Right lobe of liver (tissue), 6 donors: Measurements from ENCODE around the gene WHRN. TPM values are rescaled to one million over a fixed set of nuclear protein-coding genes. Genes with fewer than 3 reads are reported as not detected.
A peak's percentile ranks its signal among the peaks of the same experiment; 100 is the strongest.

ENCODE experiments used
- ATAC-seq, 4 donors: fragments of 200-7000 bp; cut with Tn5 transposase; one replicate each; pipeline ENCODE4 v1.9.1; 2020; ENCODE audit warnings: mild to moderate bottlenecking in 4 of 4, moderate library complexity in 4 of 4
- DNase-seq, 3 donors: peaks; one replicate each; pipeline ENCODE4 v3.0.0-alpha.2; 2020
- H3K27ac ChIP-seq, 3 donors: fragments of 200-600 bp; one replicate each; pipeline ENCODE4 v1.8.0; 2022
- H3K27me3 ChIP-seq, 2 donors: fragments of 200-600 bp; one replicate each; pipeline ENCODE4 v1.8.0; 2022
- H3K36me3 ChIP-seq, 4 donors: fragments of 200-600 bp; sonication (generic) in 1 of 4; one replicate each; pipeline versions ENCODE4 v1.5.1 to v1.8.0; 2017 to 2022; ENCODE audit warnings: control low read depth in 1 of 4
- H3K4me1 ChIP-seq, 4 donors: fragments of 200-600 bp; sonication (generic) in 1 of 4; one replicate each; pipeline versions ENCODE4 v1.5.1 to v1.8.0; 2017 to 2022; ENCODE audit warnings: control low read depth in 1 of 4
- H3K4me3 ChIP-seq, 3 donors: fragments of 200-600 bp; one replicate each; pipeline ENCODE4 v1.8.0; 2022
- H3K9me3 ChIP-seq, 4 donors: fragments of 200-600 bp; sonication (generic) in 1 of 4; one replicate each; pipeline versions ENCODE4 v1.5.1 to v1.8.0; 2017 to 2022; ENCODE audit warnings: control low read depth in 1 of 4
- CTCF ChIP-seq, 4 donors: fragments of 200-600 bp in 3 of 4; fragments of 450-650 bp in 1 of 4; IDR thresholded peaks; one replicate each; pipeline versions ENCODE4 v1.5.1 to v1.8.0; 2016 to 2022; ENCODE audit warnings: antibody characterized with exemption in 4 of 4, mild to moderate bottlenecking in 2 of 4
- POLR2A ChIP-seq: fragments of 450-650 bp; IDR thresholded peaks from one replicate; pipeline ENCODE4 v1.6.1; 2017; ENCODE audit warnings: antibody characterized with exemption, mild to moderate bottlenecking
- WGBS: methylation state at CpG from one replicate; pipeline ENCODE4 v1.1.6; 2018; ENCODE audit warnings: low coverage, low lambda C conversion rate; ENCODE audit not compliant: insufficient coverage; ENCODE audit errors: missing lambda C conversion rate; 5-methylcytosine and 5-hydroxymethylcytosine counted together
- intact Hi-C, 2 donors: fragments of 100-400 bp; cut with DNase I; formaldehyde crosslinking; loops; one replicate each; pipeline versions ENCODE4 v1.11.2 to v1.14.1; 2022
- total RNA-seq, 6 experiments: library from RNA; depleted of rRNA in 2 of 6; stranded (reverse); fragments of >200 nt in 2 of 6; fragmentation: NEBNext Ultra II Directional in 3 of 6; extraction: Animal tissue kit (Norgen Biotek cat#: 25700) in 3 of 6; gene quantifications; one replicate each; pipeline versions ENCODE4 v1.1.0 to v1.2.4, GENCODE V29; 2016 to 2023
- donor health status: DM: no; HTN: yes; CAD: no.
- donor health status: DM: no; HTN: no; CAD: no.
- donor health status: DM: no; HTN: no; CAD: no.
- donor health status: DM: no; HTN: yes; CAD: no.
- donor health status: DM: no; HTN: yes; CAD: no.

The WHRN gene
- total RNA-seq, 6 experiments from 2014 or later: 2.1 to 3.7 (median 2.7) TPM

- intact Hi-C loops: no loop called here
- Histone ChIP-seq H3K9me3 (no peaks in the 10 kb centered on the region), H3K36me3 (no peaks in the 10 kb centered on the region), H3K27ac (no peak overlapping the region), H3K4me3 (no peak overlapping the region), H3K27me3 (no peaks in the 10 kb centered on the region), H3K4me1 (no peaks in the 10 kb centered on the region)
- ATAC-seq: peak; percentile 12 to 65 (median 42)
- WGBS: 74% methylated on average over 3 of the region's 4 CpGs
- no peak for TF ChIP-seq POLR2A
- TF ChIP-seq CTCF (IDR thresholded peaks at IDR 0.05): no peak
- DNase-seq: no peak
These were observed 13.3 kb upstream of the WHRN start for GRCh38 chr9:114518599-114519022.

- H3K36me3 ChIP-seq: no peaks in the 10 kb centered on the region
- no peaks in the 10 kb centered on the region for H3K27me3 ChIP-seq
- H3K4me3 ChIP-seq: no peak overlapping the region
- no CpG with 5 or more reads among the region's 1 CpG for WGBS
- no peaks in the 10 kb centered on the region for H3K4me1 ChIP-seq
- no peak for ATAC-seq
- H3K27ac ChIP-seq: no peak overlapping the region
- intact Hi-C loops: no loop called here
- no peak for DNase-seq
- H3K9me3 ChIP-seq: no peaks in the 10 kb centered on the region
- no peak for TF ChIP-seq POLR2A
- no peak for TF ChIP-seq CTCF (IDR thresholded peaks at IDR 0.05)
These were observed 12.8 kb upstream of the WHRN start for GRCh38 chr9:114518120-114518519.

- ATAC-seq (no peak), DNase-seq (no peak)
- Histone ChIP-seq H3K27ac (no peak overlapping the region), H3K36me3 (no peaks in the 10 kb centered on the region), H3K4me3 (no peak overlapping the region), H3K27me3 (no peaks in the 10 kb centered on the region), H3K9me3 (no peaks in the 10 kb centered on the region), H3K4me1 (no peaks in the 10 kb centered on the region)
- 53% methylated on average over 6 of the region's 7 CpGs for WGBS
- intact Hi-C loops: no loop called here
- TF ChIP-seq CTCF (IDR thresholded peaks at IDR 0.05): no peak
These were observed 11.6 kb upstream of the WHRN start for GRCh38 chr9:114516913-114517312.

- intact Hi-C loops: no loop called here
- no peak overlapping the region for H3K27ac ChIP-seq
- whole genome bisulfite sequencing: 63% methylated on average over 3 of the region's 3 CpGs
- ATAC-seq (no peak), DNase-seq (no peak)
- TF ChIP-seq CTCF (IDR thresholded peaks at IDR 0.05) (no peak), POLR2A (no peak)
- no peaks in the 10 kb centered on the region for H3K36me3 ChIP-seq
- no peaks in the 10 kb centered on the region for H3K27me3 ChIP-seq
- no peaks in the 10 kb centered on the region for H3K9me3 ChIP-seq
- H3K4me3 ChIP-seq: no peak overlapping the region
- H3K4me1 ChIP-seq: no peaks in the 10 kb centered on the region
These were observed 10.3 kb upstream of the WHRN start for GRCh38 chr9:114515528-114515927.

GRCh38 chr9:114513959-114514267, 8.6 kb upstream of the WHRN start:
- H3K36me3 ChIP-seq: no peaks in the 10 kb centered on the region
- H3K9me3 ChIP-seq: no peaks in the 10 kb centered on the region
- H3K4me3 ChIP-seq: no peak overlapping the region
- intact Hi-C loops: no loop called here
- no peak for TF ChIP-seq POLR2A
- ATAC-seq: no peak
- no CpG with 5 or more reads among the region's 1 CpG for WGBS
- no peak for DNase-seq
- H3K27me3 ChIP-seq: no peaks in the 10 kb centered on the region
- H3K4me1 ChIP-seq: no peaks in the 10 kb centered on the region
- no peak overlapping the region for H3K27ac ChIP-seq
